Bronchial epithelial cell (primary cell): ENCODE data around the gene KLHL22. TPM values are rescaled to one million over a fixed set of nuclear protein-coding genes. Genes with fewer than 3 reads are reported as not detected.

Experiments
- DNase-seq: peaks from one replicate; pipeline ENCODE4 v3.0.0-alpha.2; 2010; ENCODE audit warnings: low read depth
- FAIRE-seq: peaks from 2 replicates; lab custom pipeline; 2011; peaks lifted over from hg19 to GRCh38; lab: Jason Lieb, UNC
- H3K27me3 ChIP-seq: 2 replicates; pipeline ENCODE4 v1.5.1; 2011; ENCODE audit warnings: low read length; ENCODE audit not compliant: control insufficient read depth, insufficient read depth
- H3K36me3 ChIP-seq: 2 replicates; pipeline ENCODE4 v1.5.1; 2011; ENCODE audit warnings: low read length; ENCODE audit not compliant: control insufficient read depth, insufficient read depth
- H3K4me3 ChIP-seq: 2 replicates; pipeline ENCODE4 v1.5.1; 2011; ENCODE audit warnings: mild to moderate bottlenecking, low read depth, low read length, control low read depth
- total RNA-seq: library from RNA; depleted of rRNA; stranded (reverse); fragments of >200 nt; gene quantifications from 2 replicates; pipeline ENCODE4 v1.2.1, GENCODE V29; 2014
- TF ChIP-seq, protein P1 (sequence below): IDR thresholded peaks from 2 replicates; pipeline ENCODE4 v1.5.1; 2011; ENCODE audit warnings: mild to moderate bottlenecking, moderate library complexity, low read length, control low read depth, inconsistent platforms; ENCODE audit not compliant: insufficient read depth, severe bottlenecking

KLHL22 gene
- total RNA-seq, 1 donor from 2014 or later, result 17.1 TPM

- Histone ChIP-seq H3K36me3 (peaks cover 9% of the 10 kb centered on the region), H3K4me3 (no peak overlapping the region), H3K27me3 (no peaks in the 10 kb centered on the region)
- no peak for DNase-seq
- TF ChIP-seq, protein P1, sequence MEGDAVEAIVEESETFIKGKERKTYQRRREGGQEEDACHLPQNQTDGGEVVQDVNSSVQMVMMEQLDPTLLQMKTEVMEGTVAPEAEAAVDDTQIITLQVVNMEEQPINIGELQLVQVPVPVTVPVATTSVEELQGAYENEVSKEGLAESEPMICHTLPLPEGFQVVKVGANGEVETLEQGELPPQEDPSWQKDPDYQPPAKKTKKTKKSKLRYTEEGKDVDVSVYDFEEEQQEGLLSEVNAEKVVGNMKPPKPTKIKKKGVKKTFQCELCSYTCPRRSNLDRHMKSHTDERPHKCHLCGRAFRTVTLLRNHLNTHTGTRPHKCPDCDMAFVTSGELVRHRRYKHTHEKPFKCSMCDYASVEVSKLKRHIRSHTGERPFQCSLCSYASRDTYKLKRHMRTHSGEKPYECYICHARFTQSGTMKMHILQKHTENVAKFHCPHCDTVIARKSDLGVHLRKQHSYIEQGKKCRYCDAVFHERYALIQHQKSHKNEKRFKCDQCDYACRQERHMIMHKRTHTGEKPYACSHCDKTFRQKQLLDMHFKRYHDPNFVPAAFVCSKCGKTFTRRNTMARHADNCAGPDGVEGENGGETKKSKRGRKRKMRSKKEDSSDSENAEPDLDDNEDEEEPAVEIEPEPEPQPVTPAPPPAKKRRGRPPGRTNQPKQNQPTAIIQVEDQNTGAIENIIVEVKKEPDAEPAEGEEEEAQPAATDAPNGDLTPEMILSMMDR, result no peak
- FAIRE-seq, result peak; percentile 83
Measured at GRCh38 chr22:20406686-20407408, 88.7 kb downstream of the KLHL22 start.

GRCh38 chr22:20405931-20406685 is 89.5 kb downstream of the KLHL22 start:
- DNase-seq (no peak), FAIRE-seq (no peak)
- TF ChIP-seq, protein P1, result no peak
- no peak overlapping the region for H3K4me3 ChIP-seq
- no peaks in the 10 kb centered on the region for H3K27me3 ChIP-seq
- H3K36me3 ChIP-seq, result peaks cover 12% of the 10 kb centered on the region

DNA sequence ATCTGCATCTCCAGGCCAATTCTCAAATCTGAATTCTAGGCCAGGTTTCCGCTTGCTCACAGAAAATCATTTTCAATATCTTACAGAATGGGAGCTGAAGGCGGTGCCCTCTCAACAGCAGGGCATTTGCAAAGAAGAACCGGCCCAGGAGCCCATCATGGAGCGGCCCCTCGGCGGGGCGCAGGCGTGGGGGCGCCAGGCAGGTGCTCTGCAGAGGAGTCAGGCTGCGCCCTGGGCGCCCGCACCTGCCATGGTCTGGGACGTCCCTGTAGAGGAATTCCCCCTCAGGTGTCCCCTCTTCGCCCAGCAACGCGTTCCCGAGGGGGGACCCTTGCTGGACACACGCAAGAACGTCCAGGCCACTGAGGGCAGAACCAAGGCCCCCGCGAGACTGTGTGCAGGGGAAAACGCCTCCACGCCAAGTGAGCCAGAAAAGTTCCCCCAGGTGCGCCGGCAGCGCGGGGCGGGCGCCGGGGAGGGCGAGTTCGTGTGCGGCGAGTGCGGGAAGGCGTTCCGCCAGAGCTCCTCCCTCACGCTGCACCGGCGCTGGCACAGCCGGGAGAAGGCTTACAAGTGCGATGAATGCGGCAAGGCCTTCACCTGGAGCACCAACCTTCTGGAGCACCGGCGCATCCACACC is 90.2 kb downstream of the KLHL22 start:
- FAIRE-seq (no peak), DNase-seq (no peak)
- Histone ChIP-seq H3K36me3 (peaks cover 14% of the 10 kb centered on the region), H3K4me3 (no peak overlapping the region), H3K27me3 (no peaks in the 10 kb centered on the region)
- TF ChIP-seq, protein P1, result no peak

GRCh38 chr22:20404881-20405280 is 90.7 kb downstream of the KLHL22 start:
- no peaks in the 10 kb centered on the region for H3K27me3 ChIP-seq
- DNase-seq (no peak), FAIRE-seq (no peak)
- no peak overlapping the region for H3K4me3 ChIP-seq
- H3K36me3 ChIP-seq, result peaks cover 15% of the 10 kb centered on the region
- TF ChIP-seq, protein P1, result no peak

DNA sequence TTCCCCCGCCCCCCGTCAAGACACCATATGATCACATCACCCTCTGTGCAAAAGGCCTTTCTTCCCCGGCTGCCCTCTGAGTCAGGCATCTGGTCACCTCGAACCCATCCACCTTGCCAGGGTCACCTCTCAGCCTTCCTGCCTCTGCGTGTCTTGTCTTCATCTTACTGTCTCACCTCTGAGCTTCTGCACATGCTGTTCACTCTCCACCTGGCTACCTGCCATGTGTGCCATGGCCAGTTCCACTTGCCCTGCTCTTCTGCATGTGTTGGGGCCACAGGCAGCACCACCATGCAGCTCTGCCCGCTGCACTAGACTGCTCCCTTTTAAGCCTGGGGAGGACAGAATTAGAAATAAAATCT is 91.8 kb downstream of the KLHL22 start:
- H3K36me3 ChIP-seq, result peaks cover 15% of the 10 kb centered on the region
- TF ChIP-seq, protein P1, result no peak
- DNase-seq (no peak), FAIRE-seq (no peak)
- H3K27me3 ChIP-seq, result no peaks in the 10 kb centered on the region
- no peak overlapping the region for H3K4me3 ChIP-seq
